Spleen (tissue), 11 donors: ENCODE results near the gene HOXA2. TPM values are rescaled to one million over a fixed set of nuclear protein-coding genes. Genes with fewer than 3 reads are reported as not detected.

Experiments
- DNase-seq: peaks from one replicate; pipeline ENCODE4 v3.0.0-alpha.2; 2020
- H3K27ac ChIP-seq, 8 donors: fragments of 200-600 bp; sonication (generic) in 7 of 8; 1 replicate in 4 of 8; 2 replicates in 4 of 8; pipeline versions ENCODE4 v1.5.0 to v1.8.0; 2016 to 2021; ENCODE audit warnings: inconsistent platforms in 4 of 8, mild to moderate bottlenecking in 4 of 8, moderate library complexity in 1 of 8
- H3K27me3 ChIP-seq, 7 donors: fragments of 200-600 bp; sonication (generic) in 6 of 7; replicated peaks in 1 of 7; 1 replicate in 4 of 7; 2 replicates in 3 of 7; pipeline versions ENCODE4 v1.5.0 to v1.8.0; 2016 to 2021; ENCODE audit warnings: inconsistent platforms in 3 of 7, mild to moderate bottlenecking in 1 of 7
- H3K36me3 ChIP-seq, 6 donors: fragments of 200-600 bp; sonication (generic) in 5 of 6; 1 replicate in 4 of 6; 2 replicates in 2 of 6; pipeline versions ENCODE4 v1.5.0 to v1.8.0; 2016 to 2021; ENCODE audit warnings: inconsistent platforms in 2 of 6
- H3K4me1 ChIP-seq, 6 donors: fragments of 200-600 bp; sonication (generic) in 5 of 6; 1 replicate in 3 of 6; 2 replicates in 3 of 6; pipeline versions ENCODE4 v1.5.0 to v1.8.0; 2016 to 2021; ENCODE audit warnings: inconsistent platforms in 3 of 6
- H3K4me3 ChIP-seq, 8 donors: fragments of 200-600 bp; sonication (generic) in 7 of 8; 1 replicate in 4 of 8; 2 replicates in 4 of 8; pipeline versions ENCODE4 v1.5.0 to v1.8.0; 2016 to 2021; ENCODE audit warnings: inconsistent platforms in 4 of 8, mild to moderate bottlenecking in 4 of 8, moderate library complexity in 2 of 8
- H3K9me3 ChIP-seq, 8 donors: fragments of 200-600 bp; sonication (generic) in 7 of 8; 1 replicate in 4 of 8; 2 replicates in 4 of 8; pipeline versions ENCODE4 v1.5.0 to v1.8.0; 2016 to 2021; ENCODE audit warnings: inconsistent platforms in 4 of 8
- POLR2A ChIP-seq, 3 donors: fragments of 450-650 bp; IDR thresholded peaks; one replicate each; pipeline ENCODE4 v1.5.1; 2017; ENCODE audit warnings: antibody characterized with exemption in 3 of 3, mild to moderate bottlenecking in 1 of 3
- POLR2AphosphoS5 ChIP-seq, 3 donors: sonication (generic); formaldehyde crosslinking; IDR thresholded peaks; one replicate each; pipeline ENCODE4 v1.5.1; 2017; ENCODE audit warnings: antibody characterized with exemption in 3 of 3
- WGBS, 5 donors: extraction: QIAGEN DNeasy Blood & Tissue Kit in 3 of 5; methylation state at CpG; one replicate each; pipeline versions ENCODE4 v1.1.5 to v1.1.7; 2013 to 2018; 5-methylcytosine and 5-hydroxymethylcytosine counted together
- intact Hi-C: fragments of 100-400 bp; cut with DNase I; formaldehyde crosslinking; loops from one replicate; pipeline ENCODE4 v1.15.0; 2023; ENCODE audit warnings: low total_unique reads
- polyA plus RNA-seq, 3 donors: library from polyadenylated mRNA; stranded (reverse); fragments of 200-250 nt; gene quantifications; one replicate each; pipeline ENCODE4 v1.2.1, GENCODE V29; 2013
- total RNA-seq, 7 donors: library from RNA; depleted of rRNA in 3 of 7; stranded (reverse); fragments of >200 nt in 3 of 7; fragmentation: NEBNext Ultra II Directional in 4 of 7; extraction: Animal tissue kit (Norgen Biotek cat#: 25700) in 4 of 7; gene quantifications; one replicate each; pipeline versions ENCODE4 v1.1.0 to v1.2.1, GENCODE V29; 2016 to 2021
- TF ChIP-seq, protein P1 (sequence below), 11 experiments: fragments of 200-600 bp in 7 of 11; fragments of 450-650 bp in 4 of 11; sonication (generic) in 4 of 11; IDR thresholded peaks in 8 of 11; conservative IDR thresholded peaks in 3 of 11; 1 replicate in 7 of 11; 2 replicates in 4 of 11; pipeline versions ENCODE4 v1.4.0 to v1.8.0; 2016 to 2021; ENCODE audit warnings: antibody characterized with exemption in 11 of 11, inconsistent platforms in 4 of 11, mild to moderate bottlenecking in 1 of 11
- donor health status: healthy with polysubstance abuse.
- donor health status: DM: no; HTN: no; CAD: no; lungs with moderate emphysema.
- donor health status: DM: no; HTN: no; CAD: no.
- donor health status: Bipolar disorder and iron deficiency.
- donor health status: healthy.
- donor health status: DM: no; HTN: no; CAD: no.
- donor health status: DM: yes; HTN: yes; CAD: no.

The HOXA2 gene
- total and polyA plus RNA-seq, 10 donors, result 0.41 to 2.8 (median 0.90) TPM

DNA sequence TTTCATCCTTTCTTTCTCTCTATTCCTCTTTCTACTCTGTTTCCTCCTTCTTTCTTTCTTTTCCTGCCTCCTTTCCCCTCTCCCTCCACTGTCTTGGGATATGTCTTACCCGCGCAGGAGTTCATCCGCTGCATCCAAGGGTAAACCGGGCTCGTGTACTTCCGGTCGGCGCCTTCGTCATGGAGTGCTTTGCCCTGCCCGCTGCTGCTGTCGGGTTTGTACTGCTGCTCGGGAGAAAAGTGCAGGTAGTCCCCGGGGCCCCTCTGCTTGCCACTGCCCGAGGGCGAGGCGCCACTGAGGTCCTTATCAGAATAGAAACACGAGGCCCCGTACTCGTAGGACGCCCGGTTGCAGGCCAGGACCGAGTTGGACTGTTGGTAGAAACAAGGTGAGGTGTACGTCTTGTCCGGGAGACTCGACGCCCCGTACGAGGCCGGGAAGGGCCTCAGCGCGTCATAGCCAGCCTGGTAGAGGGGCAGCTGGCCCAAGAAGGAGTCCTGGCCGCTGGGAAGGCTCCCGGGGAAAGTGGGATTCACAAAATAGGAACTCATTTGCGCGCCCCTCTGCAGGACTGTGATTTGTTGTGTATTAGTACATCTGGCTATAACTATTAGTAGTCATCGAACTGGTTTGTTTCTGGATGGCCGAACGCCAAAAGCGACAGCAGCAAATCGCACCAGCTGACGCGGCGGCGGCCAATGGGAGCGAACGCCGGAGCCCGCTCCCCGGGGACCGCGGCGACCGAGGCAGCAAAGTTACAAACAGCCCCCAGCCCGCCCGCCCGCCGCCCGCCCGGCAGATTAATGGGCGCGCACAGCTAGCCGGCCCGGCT lies 44.9 kb upstream of the HOXA2 start, which contains the start of gene HOXA6:
HOXA6 (minus strand) TSS at position 576 of the 832 bp plus-strand sequence; CDS start at position 551, 25 bp downstream.
- Histone ChIP-seq H3K36me3 (no peaks in the 10 kb centered on the region), H3K27ac (peak within 1 kb of the TSS; percentile 13 to 69 (median 53)), H3K4me3 (peak within 1 kb of the TSS in 7 of 8 donors; percentile 4 to 65 (median 29)), H3K4me1 (peaks cover 22 to 69% (median 44%) of the 10 kb centered on the region in 6 donors), H3K9me3 (no peaks in the 10 kb centered on the region), H3K27me3 (peaks cover 4 to 100% (median 70%) of the 10 kb centered on the region in 7 donors)
- intact Hi-C loops, result no loop called here
- DNase-seq, result peak; percentile 80
- 21 to 48% (median 25%) methylated on average over 16 to 63 of the region's 63 CpGs for WGBS, 5 donors
- TF ChIP-seq POLR2A (IDR thresholded peaks at IDR 0.05), result no peak
- TF ChIP-seq, protein P1, sequence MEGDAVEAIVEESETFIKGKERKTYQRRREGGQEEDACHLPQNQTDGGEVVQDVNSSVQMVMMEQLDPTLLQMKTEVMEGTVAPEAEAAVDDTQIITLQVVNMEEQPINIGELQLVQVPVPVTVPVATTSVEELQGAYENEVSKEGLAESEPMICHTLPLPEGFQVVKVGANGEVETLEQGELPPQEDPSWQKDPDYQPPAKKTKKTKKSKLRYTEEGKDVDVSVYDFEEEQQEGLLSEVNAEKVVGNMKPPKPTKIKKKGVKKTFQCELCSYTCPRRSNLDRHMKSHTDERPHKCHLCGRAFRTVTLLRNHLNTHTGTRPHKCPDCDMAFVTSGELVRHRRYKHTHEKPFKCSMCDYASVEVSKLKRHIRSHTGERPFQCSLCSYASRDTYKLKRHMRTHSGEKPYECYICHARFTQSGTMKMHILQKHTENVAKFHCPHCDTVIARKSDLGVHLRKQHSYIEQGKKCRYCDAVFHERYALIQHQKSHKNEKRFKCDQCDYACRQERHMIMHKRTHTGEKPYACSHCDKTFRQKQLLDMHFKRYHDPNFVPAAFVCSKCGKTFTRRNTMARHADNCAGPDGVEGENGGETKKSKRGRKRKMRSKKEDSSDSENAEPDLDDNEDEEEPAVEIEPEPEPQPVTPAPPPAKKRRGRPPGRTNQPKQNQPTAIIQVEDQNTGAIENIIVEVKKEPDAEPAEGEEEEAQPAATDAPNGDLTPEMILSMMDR (IDR thresholded peaks at IDR 0.05 in 8 of 11, conservative IDR thresholded peaks at IDR 0.05 in 3 of 11), result no peak
- no peak for TF ChIP-seq POLR2AphosphoS5 (IDR thresholded peaks at IDR 0.05)

DNA sequence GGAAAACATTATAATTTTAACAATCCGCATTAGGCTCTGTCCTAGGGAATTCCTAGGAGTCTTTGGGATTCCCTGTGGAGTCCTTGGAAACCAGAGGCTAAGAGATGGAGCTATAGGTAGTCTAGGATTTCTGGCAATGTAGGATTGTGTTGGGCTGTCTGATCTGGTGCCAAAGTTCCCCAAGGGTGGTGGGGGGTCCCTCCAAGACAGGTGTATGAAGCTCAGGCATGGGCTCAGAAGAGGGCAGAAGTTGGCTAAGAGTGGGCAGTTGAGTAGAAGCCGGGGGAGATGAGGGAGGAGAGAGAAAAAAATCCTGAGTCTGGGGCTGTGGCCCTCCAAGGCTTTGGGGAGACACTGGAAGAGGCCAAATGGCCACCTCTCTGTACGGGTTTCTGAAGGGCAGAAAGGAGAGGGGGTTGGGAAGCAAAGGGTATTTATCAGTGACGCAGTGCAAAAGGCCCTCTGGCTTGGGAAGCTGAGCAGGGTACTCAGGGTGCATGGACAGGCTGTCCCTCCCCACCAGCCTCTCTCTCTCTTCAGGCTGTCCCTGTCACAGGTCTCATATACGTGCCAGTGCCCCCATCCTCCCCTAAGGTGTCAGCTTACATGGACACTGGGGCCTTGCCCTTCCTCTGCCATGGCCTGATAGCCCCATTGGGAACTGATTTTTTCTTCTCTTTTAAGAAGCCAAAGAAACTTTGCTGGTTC lies 44.2 kb upstream of the HOXA2 start:
- no peaks in the 10 kb centered on the region for H3K9me3 ChIP-seq
- peaks cover 4 to 100% (median 63%) of the 10 kb centered on the region in 7 donors for H3K27me3 ChIP-seq
- intact Hi-C loops, result no loop called here
- WGBS, 5 donors, result 78 to 96% (median 86%) methylated on average over 5 of the region's 5 CpGs
- H3K4me1 ChIP-seq, result peaks cover 18 to 62% (median 36%) of the 10 kb centered on the region in 6 donors
- peak overlapping the region in 2 of 8 donors; percentile 59 to 69 for H3K27ac ChIP-seq
- DNase-seq, result peak; percentile 24
- no peak for TF ChIP-seq POLR2AphosphoS5 (IDR thresholded peaks at IDR 0.05)
- H3K36me3 ChIP-seq, result no peaks in the 10 kb centered on the region
- peak overlapping the region in 1 of 8 donors; percentile 65 for H3K4me3 ChIP-seq

DNA sequence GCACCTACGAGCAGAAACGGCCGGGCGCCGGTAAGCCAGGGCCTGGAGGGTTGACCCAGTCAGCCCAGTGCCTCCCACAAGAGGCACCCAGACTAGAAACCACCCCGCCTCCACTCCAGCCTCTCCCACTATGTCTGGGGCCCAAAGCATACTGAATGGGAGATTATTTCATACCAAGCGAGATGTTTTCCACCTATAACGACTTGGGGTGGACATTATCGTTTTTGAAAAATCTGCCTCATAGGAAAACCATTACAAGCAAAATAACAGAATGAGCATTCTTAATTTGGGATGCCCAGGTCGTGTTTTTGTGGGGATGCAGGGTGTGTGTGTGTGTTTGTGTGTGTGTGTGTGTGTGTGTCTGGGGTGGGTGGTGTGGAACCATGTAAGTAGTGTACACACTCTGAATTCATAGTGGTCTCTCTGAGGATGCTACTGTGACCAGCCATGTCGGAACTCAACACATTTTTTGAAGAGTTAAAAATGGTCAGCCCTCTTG lies 43.5 kb upstream of the HOXA2 start:
- no peak for TF ChIP-seq POLR2A (IDR thresholded peaks at IDR 0.05)
- TF ChIP-seq, protein P1 (IDR thresholded peaks at IDR 0.05 in 8 of 11, conservative IDR thresholded peaks at IDR 0.05 in 3 of 11), result no peak
- Histone ChIP-seq H3K4me3 (no peak overlapping the region), H3K36me3 (no peaks in the 10 kb centered on the region), H3K4me1 (peaks cover 13 to 59% (median 30%) of the 10 kb centered on the region in 6 donors), H3K27ac (no peak overlapping the region), H3K27me3 (peaks cover 0 to 100% (median 56%) of the 10 kb centered on the region in 7 donors), H3K9me3 (no peaks in the 10 kb centered on the region)
- no peak for DNase-seq
- WGBS, 5 donors, result 86 to 92% (median 91%) methylated on average over 8 to 11 of the region's 11 CpGs
- intact Hi-C loops, result no loop called here

DNA sequence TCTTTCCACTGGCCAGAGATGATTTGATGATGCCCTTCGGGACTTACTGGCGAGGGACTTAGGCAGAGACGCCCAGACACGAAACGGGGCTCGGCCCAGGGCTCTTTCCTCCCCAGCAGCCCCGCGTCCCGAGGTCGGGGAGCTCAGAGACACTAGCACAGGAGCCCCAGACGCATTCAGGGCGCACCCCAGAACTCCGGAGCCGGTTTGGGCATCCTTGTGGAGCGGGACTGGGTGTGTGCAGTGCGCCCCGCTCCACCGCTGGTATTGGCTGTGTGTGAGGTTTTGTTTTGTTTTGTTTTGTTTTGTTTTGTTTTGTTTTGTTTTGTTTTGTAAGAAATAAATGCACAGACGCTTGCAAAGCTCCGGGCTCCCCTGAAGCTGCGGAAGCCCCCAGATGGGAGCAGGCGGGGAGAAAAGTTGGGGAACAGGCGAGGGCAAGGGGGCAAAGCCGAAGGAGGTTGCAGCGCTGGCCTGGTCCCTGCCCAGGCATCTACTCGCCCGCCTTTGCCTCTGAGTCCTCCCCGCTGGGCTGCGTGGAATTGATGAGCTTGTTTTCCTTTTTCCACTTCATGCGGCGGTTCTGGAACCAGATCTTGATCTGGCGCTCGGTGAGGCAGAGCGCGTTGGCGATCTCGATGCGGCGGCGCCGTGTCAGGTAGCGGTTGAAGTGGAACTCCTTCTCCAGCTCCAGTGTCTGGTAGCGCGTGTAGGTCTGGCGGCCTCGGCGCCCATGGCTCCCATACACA lies 42.9 kb upstream of the HOXA2 start:
- H3K36me3 ChIP-seq, result no peaks in the 10 kb centered on the region
- intact Hi-C loops, result no loop called here
- no peak overlapping the region for H3K27ac ChIP-seq
- TF ChIP-seq, protein P1 (IDR thresholded peaks at IDR 0.05 in 8 of 11, conservative IDR thresholded peaks at IDR 0.05 in 3 of 11), result no peak
- TF ChIP-seq POLR2A (IDR thresholded peaks at IDR 0.05) (no peak), POLR2AphosphoS5 (IDR thresholded peaks at IDR 0.05) (no peak)
- H3K4me3 ChIP-seq, result no peak overlapping the region
- DNase-seq, result peak; percentile 71
- peaks cover 0 to 93% (median 52%) of the 10 kb centered on the region in 7 donors for H3K27me3 ChIP-seq
- WGBS, 5 donors, result 81 to 87% (median 86%) methylated on average over 41 to 47 of the region's 47 CpGs
- H3K9me3 ChIP-seq, result no peaks in the 10 kb centered on the region
- H3K4me1 ChIP-seq, result peaks cover 8 to 53% (median 23%) of the 10 kb centered on the region in 6 donors
